VCaP (cell line): ENCODE data around the gene SRA1.

Experiments used
- H3K27ac ChIP-seq: fragments of 450-650 bp; 2 replicates; pipeline ENCODE4 v1.5.1; 2017
- CTCF ChIP-seq: fragments of 450-650 bp; conservative IDR thresholded peaks from 2 replicates; pipeline ENCODE4 v1.5.1; 2017; ENCODE audit warnings: mild to moderate bottlenecking, moderate library complexity

Gene SRA1

GRCh38 chr5:140564196-140565023 is 7.1 kb upstream of the SRA1 start, which contains the start of the genes APBB3 and SLC35A4:
Gene APBB3, minus strand, starts transcription at chr5:140564598. Its CDS starts 353 bp downstream, at chr5:140564245.
Gene SLC35A4, plus strand, starts transcription at chr5:140564828. Its CDS starts 2,342 bp downstream, at chr5:140567170.
- no peak for TF ChIP-seq CTCF
- H3K27ac ChIP-seq: peak within 1 kb of the TSS; percentile 85

- peak overlapping the region; percentile 85 for H3K27ac ChIP-seq
Observed at GRCh38 chr5:140563596-140563995, 6.3 kb upstream of the SRA1 start.

GRCh38 chr5:140561753-140562523 is 4.7 kb upstream of the SRA1 start:
- H3K27ac ChIP-seq: no peak overlapping the region
- TF ChIP-seq CTCF: no peak

More at GRCh38 chr5:140563596-140563995, 6.3 kb upstream of the SRA1 start:
- TF ChIP-seq CTCF: no peak

- no peak overlapping the region for H3K27ac ChIP-seq
- TF ChIP-seq CTCF: no peak
Observed at GRCh38 chr5:140560227-140560626, 3.0 kb upstream of the SRA1 start.

GRCh38 chr5:140558542-140558941 is 1.3 kb upstream of the SRA1 start:
- H3K27ac ChIP-seq: no peak overlapping the region
- TF ChIP-seq CTCF: no peak

GRCh38 chr5:140557965-140558364 is 692 bp upstream of the SRA1 start:
- H3K27ac ChIP-seq: peak overlapping the region; percentile 82

More at GRCh38 chr5:140557965-140558364, 692 bp upstream of the SRA1 start:
- no peak for TF ChIP-seq CTCF
